Hematopoietic multipotent progenitor cell (in vitro differentiated cells): ENCODE data around the gene SEPTIN7. TPM values are rescaled to one million over a fixed set of nuclear protein-coding genes. Genes with fewer than 3 reads are reported as not detected.
"Not testable (repeated sequence)": the region's sequence is repeated elsewhere in the genome, so short reads cannot be mapped to it uniquely, and the experiment has no call there.

ENCODE experiments used
- DNase-seq, 3 donors: peaks; one replicate each; pipeline ENCODE4 v3.0.0-alpha.2; 2011 to 2015; ENCODE audit warnings: low read depth in 2 of 3, low spot score in 2 of 3
- total RNA-seq: library from RNA; depleted of rRNA; stranded (reverse); fragments of >200 nt; gene quantifications from one replicate; pipeline ENCODE4 v1.2.3, GENCODE V29; 2012

Gene SEPTIN7
- 39.3 TPM for total RNA-seq

GRCh38 chr7:35800718-35801391 lies at the start of gene SEPTIN7:
SEPTIN7 (plus strand) TSS chr7:35801057; CDS start chr7:35801210, 153 bp downstream.
- peak; percentile 99 to 100 (median 99) for DNase-seq

GRCh38 chr7:35752742-35753141 lies 48.1 kb upstream of the SEPTIN7 start:
- DNase-seq, result no peak

GRCh38 chr7:35753761-35754603 lies 46.9 kb upstream of the SEPTIN7 start:
- no peak for DNase-seq

GRCh38 chr7:35754741-35755140 lies 46.1 kb upstream of the SEPTIN7 start:
- DNase-seq, result no peak

GRCh38 chr7:35755711-35756110 lies 45.1 kb upstream of the SEPTIN7 start:
- no peak for DNase-seq

GRCh38 chr7:35756453-35756852 lies 44.4 kb upstream of the SEPTIN7 start:
- not testable (repeated sequence) for DNase-seq

- no peak for DNase-seq
Observed at GRCh38 chr7:35757574-35757973, 43.3 kb upstream of the SEPTIN7 start.

- peak in 2 of 3 donors; percentile 20 to 37 for DNase-seq
Observed at GRCh38 chr7:35758421-35758820, 42.4 kb upstream of the SEPTIN7 start.

- DNase-seq, result no peak
Observed at GRCh38 chr7:35760143-35760745, 40.6 kb upstream of the SEPTIN7 start.

GRCh38 chr7:35761871-35762677 lies 38.8 kb upstream of the SEPTIN7 start:
- DNase-seq, result no peak

GRCh38 chr7:35762781-35763180 lies 38.1 kb upstream of the SEPTIN7 start:
- DNase-seq, result no peak

GRCh38 chr7:35768346-35768745 lies 32.5 kb upstream of the SEPTIN7 start:
- DNase-seq, result no peak

- DNase-seq, result no peak
Observed at GRCh38 chr7:35771776-35772175, 29.1 kb upstream of the SEPTIN7 start.

- no peak for DNase-seq
Observed at GRCh38 chr7:35773994-35774393, 26.9 kb upstream of the SEPTIN7 start.

GRCh38 chr7:35776686-35777085 lies 24.2 kb upstream of the SEPTIN7 start:
- DNase-seq, result no peak

- DNase-seq, result no peak
Observed at GRCh38 chr7:35777121-35777520, 23.7 kb upstream of the SEPTIN7 start.

- DNase-seq, result no peak
Observed at GRCh38 chr7:35780070-35780469, 20.8 kb upstream of the SEPTIN7 start.

- DNase-seq, result no peak
Observed at GRCh38 chr7:35781200-35781701, 19.6 kb upstream of the SEPTIN7 start.

- no peak for DNase-seq
Observed at GRCh38 chr7:35781767-35782515, 18.9 kb upstream of the SEPTIN7 start.

GRCh38 chr7:35784332-35784731 lies 16.5 kb upstream of the SEPTIN7 start:
- no peak for DNase-seq
